ENCODE measurements around the gene ADAM21.

- TF ChIP-seq POLR2AphosphoS5 (IDR thresholded peaks at IDR 0.05), result peak; percentile 87
- TF ChIP-seq CTCF (IDR thresholded peaks at IDR 0.05; ENCODE audit: poor library complexity, severe bottlenecking), result no peak
- TF ChIP-seq EZH2 (IDR thresholded peaks at IDR 0.05; ENCODE audit: borderline replicate concordance, insufficient read depth, low read length, poor library complexity, severe bottlenecking), result no peak
- peak; percentile 68 for TF ChIP-seq TAF1 (IDR thresholded peaks at IDR 0.05; ENCODE audit: low read depth)
- TF ChIP-seq SMC3 (conservative IDR thresholded peaks at IDR 0.05; ENCODE audit: poor library complexity), result peak; percentile 40
- no peak for TF ChIP-seq RAD21 (conservative IDR thresholded peaks at IDR 0.05)
- peak; percentile 22 for TF ChIP-seq EP300 (conservative IDR thresholded peaks at IDR 0.05; ENCODE audit: poor library complexity, severe bottlenecking)
Measured at GRCh38 chr14:70416725-70417349, 35.1 kb upstream of the ADAM21 start, which contains the start of gene SYNJ2BP.

All from neural cell (in vitro differentiated cells).